SH-SY5Y (cell line): ENCODE results near the gene KIAA1755.

Source experiments
- GATA2 ChIP-seq: IDR thresholded peaks from 2 replicates; pipeline ENCODE4 v1.6.1; 2011; ENCODE audit warnings: mild to moderate bottlenecking, low read depth, low read length
- GATA3 ChIP-seq: IDR thresholded peaks from 2 replicates; pipeline ENCODE4 v1.6.1; 2011; ENCODE audit warnings: low read depth, mild to moderate bottlenecking, low read length, moderate library complexity

GRCh38 chr20:38196076-38196475, 64.5 kb downstream of the KIAA1755 start:
- no peak for TF ChIP-seq GATA2
- TF ChIP-seq GATA3 = no peak
